HG02623 (cell line): ENCODE measurements around the gene SLC6A11.

Experiments
- ATAC-seq: cut with Tn5 transposase; IDR thresholded peaks from one replicate; pipeline ENCODE4 v1.9.1; 2021; ENCODE audit warnings: moderate library complexity; ENCODE audit not compliant: unreplicated experiment

Gene SLC6A11

GRCh38 chr3:10883478-10884234 lies 67.6 kb downstream of the SLC6A11 start:
- no peak for ATAC-seq

GRCh38 chr3:10887015-10887414 lies 71.0 kb downstream of the SLC6A11 start:
- ATAC-seq = no peak

GRCh38 chr3:10888518-10889090 lies 72.6 kb downstream of the SLC6A11 start:
- no peak for ATAC-seq

- ATAC-seq = no peak
Observed at GRCh38 chr3:10889206-10889960, 73.4 kb downstream of the SLC6A11 start.

GRCh38 chr3:10890665-10891064 lies 74.6 kb downstream of the SLC6A11 start:
- no peak for ATAC-seq

GRCh38 chr3:10892622-10893021 lies 76.6 kb downstream of the SLC6A11 start:
- no peak for ATAC-seq

- ATAC-seq = no peak
Observed at GRCh38 chr3:10901296-10901945, 85.4 kb downstream of the SLC6A11 start.

GRCh38 chr3:10907262-10907661 lies 91.2 kb downstream of the SLC6A11 start:
- ATAC-seq = no peak

- ATAC-seq = no peak
Observed at GRCh38 chr3:10910367-10910766, 94.3 kb downstream of the SLC6A11 start.

- no peak for ATAC-seq
Observed at GRCh38 chr3:10911350-10912002, 95.4 kb downstream of the SLC6A11 start.

- ATAC-seq = no peak
Observed at GRCh38 chr3:10912786-10913185, 96.8 kb downstream of the SLC6A11 start.

GRCh38 chr3:10915376-10915775 lies 99.3 kb downstream of the SLC6A11 start:
- no peak for ATAC-seq

GRCh38 chr3:10917176-10917575 lies 101.1 kb downstream of the SLC6A11 start:
- ATAC-seq = no peak

GRCh38 chr3:10918011-10918410 lies 102.0 kb downstream of the SLC6A11 start:
- no peak for ATAC-seq

GRCh38 chr3:10919636-10920035 lies 103.6 kb downstream of the SLC6A11 start:
- ATAC-seq = no peak

GRCh38 chr3:10925436-10926255 lies 109.6 kb downstream of the SLC6A11 start:
- no peak for ATAC-seq

GRCh38 chr3:10926256-10926810 lies 110.3 kb downstream of the SLC6A11 start:
- ATAC-seq = no peak

GRCh38 chr3:10926811-10927521 lies 110.9 kb downstream of the SLC6A11 start:
- no peak for ATAC-seq

- no peak for ATAC-seq
Observed at GRCh38 chr3:10927551-10927950, 111.5 kb downstream of the SLC6A11 start.
